ENCODE data around the gene NASP.

Gene NASP

GRCh38 chr1:45619149-45619921 lies 35.5 kb downstream of the NASP start:
- TF ChIP-seq CTCF (conservative IDR thresholded peaks at IDR 0.05; ENCODE audit: low read length) = no peak
- no peak for DNase-seq (ENCODE audit: low read depth)
- no peak overlapping the region for H3K4me3 ChIP-seq (ENCODE audit: low read length)

GRCh38 chr1:45620588-45621500 lies 37.0 kb downstream of the NASP start:
- no peak for TF ChIP-seq CTCF (conservative IDR thresholded peaks at IDR 0.05; ENCODE audit: low read length)
- no peak for DNase-seq (ENCODE audit: low read depth)
- H3K4me3 ChIP-seq (ENCODE audit: low read length) = no peak overlapping the region

- TF ChIP-seq CTCF (conservative IDR thresholded peaks at IDR 0.05; ENCODE audit: low read length) = no peak
- no peak overlapping the region for H3K4me3 ChIP-seq (ENCODE audit: low read length)
- DNase-seq (ENCODE audit: low read depth) = no peak
Observed at GRCh38 chr1:45621501-45621836, 37.6 kb downstream of the NASP start.

GRCh38 chr1:45621895-45622523 lies 38.2 kb downstream of the NASP start:
- DNase-seq (ENCODE audit: low read depth) = no peak
- TF ChIP-seq CTCF (conservative IDR thresholded peaks at IDR 0.05; ENCODE audit: low read length) = no peak
- no peak overlapping the region for H3K4me3 ChIP-seq (ENCODE audit: low read length)

GRCh38 chr1:45622524-45623394 lies 38.9 kb downstream of the NASP start:
- peak; percentile 8 for DNase-seq (ENCODE audit: low read depth)
- no peak overlapping the region for H3K4me3 ChIP-seq (ENCODE audit: low read length)
- no peak for TF ChIP-seq CTCF (conservative IDR thresholded peaks at IDR 0.05; ENCODE audit: low read length)

- peak; percentile 10 for DNase-seq (ENCODE audit: low read depth)
Observed at GRCh38 chr1:45623972-45624371, 40.1 kb downstream of the NASP start, which contains the start of gene CCDC17. CCDC17 (minus strand) TSS chr1:45624054; CDS start chr1:45623909, 145 bp downstream.

More at GRCh38 chr1:45623972-45624371, 40.1 kb downstream of the NASP start, which contains the start of gene CCDC17:
- H3K4me3 ChIP-seq (ENCODE audit: low read length) = no peak within 1 kb of the TSS
- no peak for TF ChIP-seq CTCF (conservative IDR thresholded peaks at IDR 0.05; ENCODE audit: low read length)

All from AG10803 (cell line).